GM18867 (cell line): ENCODE results near the gene MEX3B.

Experiments
- ATAC-seq: cut with Tn5 transposase; IDR thresholded peaks from one replicate; pipeline ENCODE4 v1.9.1; 2021; ENCODE audit warnings: mild to moderate bottlenecking, moderate library complexity; ENCODE audit not compliant: unreplicated experiment

Gene MEX3B

DNA sequence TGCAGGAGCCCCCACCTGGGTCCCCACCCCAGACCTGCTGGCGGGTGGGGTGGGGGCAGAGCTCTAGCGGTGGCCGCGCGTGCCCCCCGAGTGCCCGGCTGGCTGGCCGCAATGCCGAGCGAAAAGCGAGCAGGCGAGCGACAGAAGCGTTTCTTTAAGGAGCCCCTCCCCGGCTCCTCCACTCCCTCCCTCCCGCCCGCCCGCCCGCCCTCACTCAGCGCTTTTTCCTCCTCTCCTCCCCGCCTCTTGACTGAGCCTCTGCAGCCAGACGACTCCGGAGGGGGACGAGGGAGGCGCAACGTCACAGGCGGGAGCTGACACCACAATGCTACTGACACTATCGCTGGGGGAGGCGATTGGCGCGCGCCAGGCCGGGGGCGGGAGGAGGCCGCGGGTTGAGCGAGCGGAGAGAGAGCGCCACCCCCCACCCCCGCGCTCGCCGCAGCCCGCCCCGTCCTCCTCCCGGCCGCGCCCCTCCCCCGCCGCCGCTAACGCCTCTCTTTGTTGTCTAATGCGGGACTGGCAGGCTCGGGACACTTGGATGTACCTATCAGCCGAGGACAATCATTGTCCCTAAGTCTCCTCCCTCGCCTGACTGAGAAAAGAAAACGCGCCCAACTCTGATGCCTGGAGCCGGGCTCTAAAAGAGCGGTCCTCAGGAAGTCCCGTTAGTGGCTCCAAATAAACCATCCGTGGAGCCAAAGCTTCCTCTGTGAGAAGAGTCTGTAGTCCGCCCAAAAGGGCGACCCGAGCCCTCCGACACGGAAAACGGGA lies at the start of gene MEX3B:
TSS of gene MEX3B (minus strand) at position 127 of the 774 bp plus-strand sequence. CDS start 313 bp downstream, outside the sequence.
- peak; percentile 72 for ATAC-seq

DNA sequence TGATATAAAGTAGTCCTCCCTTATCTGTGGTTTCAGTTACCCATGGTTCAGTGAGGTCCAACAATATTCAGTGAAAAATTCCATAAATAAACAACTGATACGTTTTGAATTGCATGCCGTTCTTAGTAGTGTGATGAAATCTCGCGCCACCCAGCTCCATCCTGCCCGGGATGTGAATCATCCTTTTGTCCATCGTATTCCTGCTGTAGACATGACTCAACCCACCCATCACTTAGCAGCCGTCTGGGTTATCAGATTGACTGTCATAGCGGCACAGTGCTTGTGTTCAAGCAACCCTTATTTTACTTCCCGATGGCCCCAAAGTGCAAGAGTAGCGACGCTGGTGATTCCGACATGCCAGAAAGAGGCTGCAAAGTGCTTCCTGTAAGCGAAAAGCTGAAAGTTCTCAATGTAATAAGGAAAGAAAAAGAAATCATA lies 48.0 kb upstream of the MEX3B start:
- ATAC-seq = no peak

GRCh38 chr15:82093325-82093724 lies 47.5 kb upstream of the MEX3B start:
- ATAC-seq = no peak

GRCh38 chr15:82091636-82092140 lies 45.9 kb upstream of the MEX3B start:
- ATAC-seq = no peak

DNA sequence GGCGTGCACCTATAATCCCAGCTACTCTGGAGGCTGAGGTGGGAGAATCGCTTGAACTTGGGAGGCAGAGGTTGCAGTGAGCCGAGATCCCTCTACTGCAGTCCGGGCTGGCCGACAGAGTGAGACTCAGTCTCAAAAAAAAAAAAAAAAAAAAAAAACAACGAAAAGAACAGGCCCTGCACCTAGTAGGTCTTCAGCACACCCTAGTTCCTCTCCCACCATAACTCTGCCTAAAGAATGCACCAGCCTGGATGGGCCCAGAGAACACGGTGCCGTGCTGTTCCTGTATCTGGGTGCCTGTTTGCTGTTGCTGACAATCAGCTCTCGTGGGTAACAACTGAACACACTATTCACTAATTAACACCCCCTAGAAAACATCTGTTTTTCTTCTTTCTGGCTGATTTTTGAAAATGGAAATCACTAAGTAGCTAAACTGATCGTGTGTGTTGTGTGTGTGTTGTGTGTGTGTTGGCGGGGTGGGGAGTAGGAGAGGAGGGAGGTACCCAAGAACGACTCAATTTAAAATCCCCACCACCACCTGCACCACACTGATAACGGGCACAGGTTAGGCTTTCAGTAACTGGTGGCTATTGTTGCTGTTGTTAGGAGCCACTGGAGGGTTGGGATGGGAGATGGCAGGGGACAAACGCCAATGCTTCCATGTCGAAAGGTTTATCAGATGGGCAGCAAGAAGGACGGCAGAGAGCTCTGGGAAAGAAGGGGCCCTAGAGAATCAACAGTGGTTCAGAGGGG lies 40.6 kb upstream of the MEX3B start:
- ATAC-seq = no peak

- no peak for ATAC-seq
Measured at GRCh38 chr15:82081914-82082762, 36.3 kb upstream of the MEX3B start.

GRCh38 chr15:82080774-82081173 lies 35.0 kb upstream of the MEX3B start:
- ATAC-seq = no peak

- ATAC-seq = no peak
Measured at GRCh38 chr15:82079736-82080135, 33.9 kb upstream of the MEX3B start.

DNA sequence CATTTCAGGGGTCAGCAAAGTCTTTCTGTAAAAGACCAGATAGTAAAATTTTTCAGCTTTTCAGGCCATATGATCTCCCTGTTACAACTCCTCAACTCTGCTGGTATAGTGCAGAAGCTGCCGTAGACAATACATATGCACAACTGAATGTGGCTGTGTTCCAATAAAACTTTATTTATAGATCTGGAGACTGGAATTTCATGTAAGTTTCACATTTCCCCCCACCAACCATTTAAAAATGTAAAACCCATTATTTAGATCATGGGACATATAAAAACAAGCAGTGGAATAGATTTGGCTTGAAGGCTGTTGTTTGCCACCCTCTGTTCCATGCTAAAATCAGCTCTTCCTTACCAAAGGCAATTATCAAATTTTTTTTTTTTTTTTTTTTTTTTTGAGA lies 28.8 kb upstream of the MEX3B start:
- no peak for ATAC-seq

DNA sequence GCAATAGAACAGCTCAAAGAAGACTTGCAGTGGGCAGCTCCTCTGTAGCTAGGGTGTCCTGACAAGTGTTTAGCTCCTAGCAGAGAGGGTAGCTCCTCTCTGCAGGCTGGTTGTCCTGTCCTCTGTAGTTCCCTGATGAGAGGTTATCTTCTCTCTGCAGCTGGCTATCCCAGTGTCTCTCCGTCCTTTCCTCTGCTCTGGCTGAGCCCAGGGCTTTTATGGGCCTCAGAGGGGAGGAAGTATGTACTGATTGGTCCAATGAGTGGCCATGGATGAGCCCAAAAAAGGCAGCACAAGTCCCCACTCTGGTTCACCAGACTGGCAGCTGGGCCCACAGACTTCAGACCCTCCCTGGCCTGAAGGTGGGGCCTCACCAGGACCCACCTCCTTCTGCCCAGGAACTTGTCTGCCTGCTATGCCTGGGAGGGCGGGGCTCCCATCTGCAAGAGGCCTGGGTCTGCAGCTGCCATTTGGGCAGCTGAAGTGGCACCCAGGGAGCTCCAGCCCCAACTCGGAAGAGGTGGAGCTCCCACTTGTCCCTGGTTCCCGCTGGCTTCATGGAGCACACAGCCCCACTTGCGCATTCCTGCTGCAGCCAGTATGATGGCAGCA lies 27.2 kb upstream of the MEX3B start:
- no peak for ATAC-seq

- no peak for ATAC-seq
Measured at GRCh38 chr15:82066455-82066854, 20.6 kb upstream of the MEX3B start.

GRCh38 chr15:82064824-82065223 lies 19.0 kb upstream of the MEX3B start:
- ATAC-seq = no peak

GRCh38 chr15:82062479-82063454 lies 16.9 kb upstream of the MEX3B start:
- no peak for ATAC-seq

DNA sequence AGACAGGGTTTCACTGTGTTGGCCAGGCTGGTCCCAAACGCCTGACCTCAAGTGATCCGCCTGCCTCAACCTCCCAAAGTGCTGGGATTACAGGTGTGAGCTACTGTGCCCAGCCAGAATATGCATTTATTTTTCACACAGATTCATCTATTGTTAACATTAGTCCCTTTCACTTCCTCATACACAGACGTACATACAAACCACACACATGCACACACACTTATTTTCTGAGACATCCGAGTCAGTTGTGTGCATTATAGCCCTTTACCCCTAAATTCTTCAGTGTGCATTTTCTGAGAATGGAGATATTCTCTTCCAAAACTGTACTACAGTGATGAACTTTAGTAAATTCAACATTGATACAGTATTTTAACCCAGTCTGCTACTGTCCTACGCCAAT lies 15.0 kb upstream of the MEX3B start:
- no peak for ATAC-seq

DNA sequence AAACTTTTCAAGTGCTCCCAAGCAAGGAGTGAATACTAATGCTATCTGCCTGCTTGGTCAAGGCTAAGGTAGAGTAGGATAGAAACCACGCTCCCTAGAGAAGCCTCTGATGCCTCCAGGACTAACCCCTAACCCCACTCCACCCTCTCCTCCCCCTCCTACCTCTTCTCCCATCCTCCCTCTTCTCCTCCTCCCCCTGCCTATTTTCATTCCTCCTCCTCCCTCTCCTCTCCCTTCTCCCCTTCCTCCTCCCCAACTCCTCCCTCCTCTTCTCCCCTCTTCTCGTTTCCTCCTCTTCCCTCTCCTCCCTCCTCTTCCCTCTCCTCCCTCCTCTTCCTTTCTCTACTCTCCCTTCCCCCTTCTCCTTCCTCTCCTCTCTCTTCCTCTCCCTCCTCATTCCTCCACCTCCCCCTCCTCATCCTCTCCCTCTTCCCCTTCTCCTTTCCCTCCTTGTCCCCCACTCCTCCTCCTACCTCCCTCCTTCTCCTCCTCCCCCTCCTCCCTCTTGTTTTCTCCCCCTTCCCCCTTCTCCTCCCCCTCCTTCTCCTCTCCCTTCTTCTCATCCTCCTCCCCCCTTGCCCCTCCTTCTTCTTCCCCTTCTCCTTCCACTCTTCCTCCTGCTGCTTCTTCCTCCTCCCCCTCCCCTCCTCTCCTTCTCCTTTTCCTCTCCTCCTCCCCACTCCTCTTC lies 12.8 kb upstream of the MEX3B start:
- no peak for ATAC-seq

DNA sequence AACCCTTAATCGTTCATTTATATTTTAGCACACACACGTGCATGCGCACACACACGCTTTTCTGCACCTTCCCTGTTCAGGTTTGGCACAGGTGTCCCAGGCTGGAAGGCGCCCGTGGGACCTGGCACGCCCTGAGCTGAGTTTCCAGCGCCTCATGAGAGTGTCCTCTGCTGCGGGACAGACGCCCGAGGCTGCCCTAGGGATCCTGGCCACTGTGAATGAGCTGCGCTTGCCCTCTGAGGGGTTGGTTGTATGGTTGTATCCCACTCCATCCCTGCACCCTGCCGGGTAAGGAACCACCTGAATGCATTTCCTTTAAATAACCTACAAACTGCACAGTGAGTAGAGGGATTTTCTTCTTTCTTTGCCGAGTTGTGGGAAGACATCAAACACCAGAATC lies 12.2 kb upstream of the MEX3B start:
- ATAC-seq = no peak

DNA sequence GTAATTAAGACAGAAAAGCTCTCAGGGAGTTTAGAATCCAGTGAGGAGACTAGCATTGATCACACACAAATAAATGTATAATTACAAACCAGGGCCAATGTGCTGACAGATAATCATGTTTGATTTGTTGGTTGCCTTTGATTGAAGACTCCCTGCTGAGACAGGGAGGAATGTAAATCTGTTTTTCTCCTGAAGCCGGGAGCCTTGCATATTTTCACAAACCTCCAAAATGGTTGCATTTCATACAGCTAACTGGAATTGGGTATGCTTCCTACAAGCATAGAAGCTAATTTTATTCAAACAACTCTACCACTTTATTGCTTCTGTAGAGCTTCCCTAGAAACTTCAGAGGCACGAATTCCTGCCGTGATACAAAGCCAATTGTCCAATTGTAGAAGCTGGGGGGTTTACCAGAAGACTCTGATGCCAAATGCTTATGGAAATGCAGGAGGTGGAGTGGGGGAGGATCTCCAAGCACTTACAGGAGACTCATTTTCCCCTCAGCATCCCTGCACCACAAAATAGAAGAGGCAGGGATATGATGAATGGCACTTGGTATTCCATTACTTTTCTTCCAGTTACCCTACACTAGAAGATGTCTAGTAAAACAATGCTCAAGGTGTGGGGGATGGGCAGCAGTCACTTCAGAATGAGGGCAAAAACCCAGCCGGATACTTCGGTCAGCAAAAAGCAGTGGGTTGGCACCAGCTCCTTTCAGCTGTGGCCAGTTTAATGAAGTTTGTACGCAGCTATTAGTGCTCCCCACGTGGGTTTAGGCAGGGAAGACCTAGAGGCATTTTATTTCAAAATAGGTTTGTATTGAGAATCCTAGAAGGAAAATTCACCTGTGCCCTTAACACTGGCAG lies 11.4 kb upstream of the MEX3B start:
- no peak for ATAC-seq

DNA sequence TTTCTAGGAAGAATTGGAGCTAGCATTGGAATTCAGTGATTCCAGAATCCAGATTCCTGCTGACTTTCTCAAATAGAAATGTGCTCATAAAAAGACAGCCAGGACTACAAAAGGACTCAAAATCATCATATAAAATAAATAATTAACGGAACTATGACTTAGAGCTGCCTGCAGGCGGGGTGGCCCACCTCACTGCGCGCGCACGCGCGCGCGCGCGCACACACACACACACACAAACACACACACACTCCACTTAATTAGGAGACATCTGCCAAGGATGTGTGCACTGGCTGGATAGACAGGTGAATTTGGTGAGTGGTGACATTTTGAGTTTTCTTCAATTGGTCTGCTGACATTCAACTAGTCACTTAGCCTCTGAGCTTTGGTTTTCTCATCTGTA lies 6.9 kb upstream of the MEX3B start:
- no peak for ATAC-seq
